Adrenal gland (tissue), 12 donors: ENCODE results near the gene ZNF816. TPM values are rescaled to one million over a fixed set of nuclear protein-coding genes. Genes with fewer than 3 reads are reported as not detected.
"Not testable (repeated sequence)": the region's sequence is repeated elsewhere in the genome, so short reads cannot be mapped to it uniquely, and the experiment has no call there.

Source experiments
- DNase-seq, 7 donors: peaks; one replicate each; pipeline ENCODE4 v3.0.0-alpha.2; 2019 to 2020
- H3K27ac ChIP-seq, 5 donors: fragments of 200-600 bp; sonication (generic) in 4 of 5; 1 replicate in 3 of 5; 2 replicates in 2 of 5; pipeline versions ENCODE4 v1.5.1 to v1.8.0; 2016 to 2020; ENCODE audit warnings: mild to moderate bottlenecking in 1 of 5
- H3K27me3 ChIP-seq: fragments of 200-600 bp; 2 replicates; pipeline ENCODE4 v1.8.0; 2021
- H3K36me3 ChIP-seq, 2 donors: fragments of 200-600 bp; replicated peaks in 1 of 2; 1 replicate in 1 of 2; 2 replicates in 1 of 2; pipeline versions ENCODE4 v1.5.1 to v1.8.0; 2018 to 2022
- H3K4me1 ChIP-seq, 2 donors: fragments of 200-600 bp; replicated peaks in 1 of 2; 1 replicate in 1 of 2; 2 replicates in 1 of 2; pipeline versions ENCODE4 v1.5.1 to v1.8.0; 2018 to 2021
- H3K4me3 ChIP-seq, 4 donors: fragments of 200-600 bp; sonication (generic) in 3 of 4; one replicate each; pipeline ENCODE4 v1.5.1; 2016 to 2018
- H3K9me3 ChIP-seq, 3 donors: fragments of 200-600 bp; sonication (generic) in 1 of 3; replicated peaks in 1 of 3; 1 replicate in 2 of 3; 2 replicates in 1 of 3; pipeline versions ENCODE4 v1.5.1 to v1.8.0; 2016 to 2021
- CTCF ChIP-seq, 6 experiments: fragments of 450-650 bp in 4 of 6; fragments of 200-600 bp in 2 of 6; sonication (generic) in 1 of 6; IDR thresholded peaks; 1 replicate in 5 of 6; 2 replicates in 1 of 6; pipeline versions ENCODE4 v1.5.1 to v1.8.0; 2016 to 2021; ENCODE audit warnings: antibody characterized with exemption in 6 of 6, mild to moderate bottlenecking in 2 of 6, moderate library complexity in 1 of 6
- POLR2A ChIP-seq, 2 donors: fragments of 450-650 bp; IDR thresholded peaks; one replicate each; pipeline ENCODE4 v1.6.1; 2017; ENCODE audit warnings: antibody characterized with exemption in 2 of 2, mild to moderate bottlenecking in 2 of 2, moderate library complexity in 1 of 2
- WGBS, 4 donors: extraction: QIAGEN DNeasy Blood & Tissue Kit in 2 of 4; methylation state at CpG; one replicate each; pipeline versions ENCODE4 v1.1.5 to v1.1.7; 2013 to 2017; 5-methylcytosine and 5-hydroxymethylcytosine counted together
- intact Hi-C, 2 donors: fragments of 100-400 bp; cut with DNase I; formaldehyde crosslinking; loops; one replicate each; pipeline versions ENCODE4 v1.14.1 to v1.15.0; 2022 to 2023
- polyA plus RNA-seq, 3 donors: library from polyadenylated mRNA; stranded (reverse); fragments of 200-250 nt in 2 of 3; fragments of 350-450 nt in 1 of 3; fragmentation: Illumina TruSeq in 1 of 3; extraction: RNeasy Lipid Tissue Mini Kit (QIAGEN cat#74804) in 1 of 3; gene quantifications; one replicate each; pipeline ENCODE4 v1.2.3, GENCODE V29; 2013 to 2014
- total RNA-seq, 9 donors: library from RNA; depleted of rRNA in 4 of 9; stranded (reverse); fragments of >200 nt in 4 of 9; fragments of 120-200 nt in 1 of 9; fragmentation: NEBNext Ultra II Directional in 1 of 9; extraction: Animal tissue kit (Norgen Biotek cat#: 25700) in 1 of 9; gene quantifications; one replicate each; pipeline versions ENCODE4 v1.1.0 to v1.2.4, GENCODE V29; 2013 to 2023
- donor health status: healthy with polysubstance abuse.
- donor health status: Bipolar disorder and iron deficiency.
- donor health status: DM: yes; HTN: yes; CAD: no.
- donor health status: DM: no; HTN: no; CAD: no.
- donor health status: DM: no; HTN: no; CAD: no.
- donor health status: DM: yes; HTN: yes; CAD: no.

Gene ZNF816
- total and polyA plus RNA-seq, 12 donors = 2.3 to 29.3 (median 11.4) TPM

- intact Hi-C loops = no loop called here
- WGBS, 4 donors = 91 to 97% (median 94%) methylated on average over 13 of the region's 13 CpGs
- Histone ChIP-seq H3K27me3 (no peaks in the 10 kb centered on the region), H3K9me3 (peaks cover 4 to 58% (median 15%) of the 10 kb centered on the region in 3 donors), H3K4me3 (no peak overlapping the region), H3K4me1 (peaks cover under 1 to 2% of the 10 kb centered on the region in 2 donors), H3K27ac (no peak overlapping the region), H3K36me3 (peaks cover 0 to 27% of the 10 kb centered on the region in 2 donors)
- TF ChIP-seq CTCF (IDR thresholded peaks at IDR 0.05) (no peak), POLR2A (IDR thresholded peaks at IDR 0.05) (no peak)
- no peak for DNase-seq
Observed at GRCh38 chr19:52948025-52948770, 14.5 kb downstream of the ZNF816 start.

GRCh38 chr19:52946322-52947310 lies 16.1 kb downstream of the ZNF816 start:
- Histone ChIP-seq H3K9me3 (peaks cover 4 to 50% (median 15%) of the 10 kb centered on the region in 3 donors), H3K27me3 (no peaks in the 10 kb centered on the region), H3K36me3 (peaks cover 0 to 13% of the 10 kb centered on the region in 2 donors), H3K27ac (no peak overlapping the region), H3K4me3 (no peak overlapping the region), H3K4me1 (peaks cover 5 to 7% of the 10 kb centered on the region in 2 donors)
- TF ChIP-seq POLR2A (IDR thresholded peaks at IDR 0.05) (no peak), CTCF (IDR thresholded peaks at IDR 0.05) (no peak)
- WGBS, 4 donors = 32 to 43% (median 38%) methylated on average over 29 to 39 of the region's 39 CpGs
- intact Hi-C loops = no loop called here
- DNase-seq = peak in 2 of 7 donors; percentile 5 to 43

GRCh38 chr19:52945652-52946321 lies 16.9 kb downstream of the ZNF816 start:
- intact Hi-C loops = no loop called here
- no peaks in the 10 kb centered on the region for H3K27me3 ChIP-seq
- no peak overlapping the region for H3K27ac ChIP-seq
- H3K9me3 ChIP-seq = peaks cover 4 to 42% (median 12%) of the 10 kb centered on the region in 3 donors
- 55 to 63% (median 57%) methylated on average over 24 of the region's 24 CpGs for WGBS, 4 donors
- no peak for DNase-seq
- H3K4me1 ChIP-seq = peaks cover 7 to 8% of the 10 kb centered on the region in 2 donors
- H3K36me3 ChIP-seq = peaks cover 0 to 5% of the 10 kb centered on the region in 2 donors
- H3K4me3 ChIP-seq = no peak overlapping the region
- TF ChIP-seq CTCF (IDR thresholded peaks at IDR 0.05) (no peak), POLR2A (IDR thresholded peaks at IDR 0.05) (no peak)

- whole genome bisulfite sequencing, 4 donors = 79 to 88% (median 85%) methylated on average over 16 to 17 of the region's 17 CpGs
- H3K36me3 ChIP-seq, H3K27ac ChIP-seq, intact Hi-C loops, H3K27me3 ChIP-seq, H3K4me3 ChIP-seq, H3K4me1 ChIP-seq, DNase-seq: not testable (repeated sequence)
- H3K9me3 ChIP-seq = peaks cover 4 to 33% (median 6%) of the 10 kb centered on the region in 3 donors
Observed at GRCh38 chr19:52944703-52945493, 17.8 kb downstream of the ZNF816 start.
